Right atrium auricular region (tissue), 2 donors: ENCODE data around the gene HMSD. TPM values are rescaled to one million over a fixed set of nuclear protein-coding genes. Genes with fewer than 3 reads are reported as not detected.
A peak's percentile ranks its signal among the peaks of the same experiment; 100 is the strongest.

Experiments
- DNase-seq: peaks from one replicate; pipeline ENCODE4 v3.0.0-alpha.2; 2019; ENCODE audit warnings: low spot score
- H3K27ac ChIP-seq, 2 donors: fragments of 200-600 bp; sonication (generic); 1 replicate in 1 of 2; 2 replicates in 1 of 2; pipeline ENCODE4 v1.5.1; 2016 to 2019
- H3K27me3 ChIP-seq, 2 donors: fragments of 200-600 bp; sonication (generic); one replicate each; pipeline versions ENCODE4 v1.5.1 to v1.6.0; 2017 to 2019
- H3K36me3 ChIP-seq: fragments of 200-600 bp; sonication (generic); one replicate; pipeline ENCODE4 v1.5.1; 2016
- H3K4me1 ChIP-seq, 2 donors: fragments of 200-600 bp; sonication (generic); one replicate each; pipeline versions ENCODE4 v1.5.1 to v1.6.0; 2017 to 2019
- H3K4me3 ChIP-seq, 2 donors: fragments of 200-600 bp; sonication (generic); 1 replicate in 1 of 2; 2 replicates in 1 of 2; pipeline ENCODE4 v1.5.1; 2017 to 2019; ENCODE audit warnings: mild to moderate bottlenecking in 1 of 2, moderate library complexity in 1 of 2
- H3K9me3 ChIP-seq, 2 donors: fragments of 200-600 bp; sonication (generic); one replicate each; pipeline ENCODE4 v1.5.1; 2019
- CTCF ChIP-seq, 2 donors: fragments of 200-600 bp; sonication (generic); IDR thresholded peaks; one replicate each; pipeline ENCODE4 v1.5.1; 2019; ENCODE audit warnings: antibody characterized with exemption in 2 of 2
- total RNA-seq, 2 donors: library from RNA; depleted of rRNA; stranded (reverse); fragments of >200 nt; gene quantifications; one replicate each; pipeline ENCODE4 v1.1.0, GENCODE V29; 2016

Gene HMSD
- total RNA-seq, result under 1 TPM in 1 of 2 donors, not detected in 1; 0.48 TPM

GRCh38 chr18:63949068-63949737, at the start of gene HMSD:
Gene HMSD (plus strand): TSS chr18:63949301. CDS start chr18:63953456, 4,155 bp downstream.
- Histone ChIP-seq H3K4me3 (peak within 1 kb of the TSS; percentile 25 to 42), H3K36me3 (no peaks in the 10 kb centered on the region), H3K27ac (no peak within 1 kb of the TSS), H3K27me3 (no peaks in the 10 kb centered on the region), H3K4me1 (peaks cover 0 to 9% of the 10 kb centered on the region in 2 donors), H3K9me3 (no peaks in the 10 kb centered on the region)
- no peak for DNase-seq
- TF ChIP-seq CTCF (IDR thresholded peaks at IDR 0.05), result peak; percentile 20 to 54

- no peak for DNase-seq
- H3K4me3 ChIP-seq, result no peak overlapping the region
- no peaks in the 10 kb centered on the region for H3K9me3 ChIP-seq
- no peaks in the 10 kb centered on the region for H3K4me1 ChIP-seq
- no peaks in the 10 kb centered on the region for H3K36me3 ChIP-seq
- H3K27ac ChIP-seq, result no peak overlapping the region
- no peak for TF ChIP-seq CTCF (IDR thresholded peaks at IDR 0.05)
- no peaks in the 10 kb centered on the region for H3K27me3 ChIP-seq
These were observed 45.1 kb upstream of the HMSD start for GRCh38 chr18:63903851-63904570.

GRCh38 chr18:63904694-63905093, 44.4 kb upstream of the HMSD start:
- no peak for TF ChIP-seq CTCF (IDR thresholded peaks at IDR 0.05)
- Histone ChIP-seq H3K36me3 (no peaks in the 10 kb centered on the region), H3K27ac (no peak overlapping the region), H3K4me1 (no peaks in the 10 kb centered on the region), H3K27me3 (no peaks in the 10 kb centered on the region), H3K9me3 (no peaks in the 10 kb centered on the region), H3K4me3 (no peak overlapping the region)
- no peak for DNase-seq

GRCh38 chr18:63905361-63905760, 43.7 kb upstream of the HMSD start:
- DNase-seq, result no peak

GRCh38 chr18:63906056-63906455, 43.0 kb upstream of the HMSD start:
- Histone ChIP-seq H3K36me3 (no peaks in the 10 kb centered on the region), H3K27ac (no peak overlapping the region), H3K27me3 (no peaks in the 10 kb centered on the region), H3K4me3 (no peak overlapping the region), H3K9me3 (no peaks in the 10 kb centered on the region), H3K4me1 (no peaks in the 10 kb centered on the region)
- no peak for TF ChIP-seq CTCF (IDR thresholded peaks at IDR 0.05)
- no peak for DNase-seq

More at GRCh38 chr18:63905361-63905760, 43.7 kb upstream of the HMSD start:
- H3K9me3 ChIP-seq, result no peaks in the 10 kb centered on the region
- no peaks in the 10 kb centered on the region for H3K4me1 ChIP-seq
- H3K27me3 ChIP-seq, result no peaks in the 10 kb centered on the region
- no peak overlapping the region for H3K27ac ChIP-seq
- no peak overlapping the region for H3K4me3 ChIP-seq
- H3K36me3 ChIP-seq, result no peaks in the 10 kb centered on the region
- TF ChIP-seq CTCF (IDR thresholded peaks at IDR 0.05), result no peak
